ENCODE results near the gene SIK1. TPM values are rescaled to one million over a fixed set of nuclear protein-coding genes. Genes with fewer than 3 reads are reported as not detected.
"Not testable (repeated sequence)": the region's sequence is repeated elsewhere in the genome, so short reads cannot be mapped to it uniquely, and the experiment has no call there.

The SIK1 gene
- total RNA-seq, 3 donors from 2014 or later = 14.0 to 19.6 (median 16.7) TPM

- H3K4me1 Mint-ChIP-seq (ENCODE audit: low read depth); H3K27me3 Mint-ChIP-seq (ENCODE audit: low read depth); H3K36me3 Mint-ChIP-seq (ENCODE audit: insufficient read depth); H3K9me3 Mint-ChIP-seq; H3K4me3 Mint-ChIP-seq; DNase-seq; ATAC-seq: not testable (repeated sequence)
These were observed 7.5 kb downstream of the SIK1 start for GRCh38 chr21:43419475-43419874.

- peak in 1 of 2 donors; percentile 42 for ATAC-seq
- not testable (repeated sequence) for H3K4me3 Mint-ChIP-seq; DNase-seq; H3K27me3 Mint-ChIP-seq (ENCODE audit: low read depth); H3K4me1 Mint-ChIP-seq (ENCODE audit: low read depth); H3K36me3 Mint-ChIP-seq (ENCODE audit: insufficient read depth); H3K9me3 Mint-ChIP-seq
These were observed 12.4 kb downstream of the SIK1 start for GRCh38 chr21:43414576-43414975.

GRCh38 chr21:43412020-43412788 lies 14.7 kb downstream of the SIK1 start:
- not testable (repeated sequence) for H3K9me3 Mint-ChIP-seq; DNase-seq; H3K27me3 Mint-ChIP-seq (ENCODE audit: low read depth); H3K36me3 Mint-ChIP-seq (ENCODE audit: insufficient read depth); ATAC-seq; H3K4me1 Mint-ChIP-seq (ENCODE audit: low read depth); H3K4me3 Mint-ChIP-seq

GRCh38 chr21:43410456-43411068 lies 16.4 kb downstream of the SIK1 start:
- H3K9me3 Mint-ChIP-seq; H3K4me3 Mint-ChIP-seq; H3K4me1 Mint-ChIP-seq (ENCODE audit: low read depth); H3K27me3 Mint-ChIP-seq (ENCODE audit: low read depth); DNase-seq; H3K36me3 Mint-ChIP-seq (ENCODE audit: insufficient read depth): not testable (repeated sequence)
- peak; percentile 32 to 78 for ATAC-seq

- not testable (repeated sequence) for H3K4me1 Mint-ChIP-seq (ENCODE audit: low read depth); H3K9me3 Mint-ChIP-seq; H3K36me3 Mint-ChIP-seq (ENCODE audit: insufficient read depth); ATAC-seq; DNase-seq; H3K4me3 Mint-ChIP-seq; H3K27me3 Mint-ChIP-seq (ENCODE audit: low read depth)
These were observed 19.8 kb downstream of the SIK1 start for GRCh38 chr21:43407139-43407538.

GRCh38 chr21:43404450-43404849 lies 22.5 kb downstream of the SIK1 start:
- DNase-seq; ATAC-seq; H3K4me1 Mint-ChIP-seq (ENCODE audit: low read depth); H3K9me3 Mint-ChIP-seq; H3K36me3 Mint-ChIP-seq (ENCODE audit: insufficient read depth); H3K27me3 Mint-ChIP-seq (ENCODE audit: low read depth); H3K4me3 Mint-ChIP-seq: not testable (repeated sequence)

- H3K36me3 Mint-ChIP-seq (ENCODE audit: insufficient read depth); H3K9me3 Mint-ChIP-seq; ATAC-seq; DNase-seq; H3K27me3 Mint-ChIP-seq (ENCODE audit: low read depth); H3K4me1 Mint-ChIP-seq (ENCODE audit: low read depth); H3K4me3 Mint-ChIP-seq: not testable (repeated sequence)
These were observed 23.1 kb downstream of the SIK1 start for GRCh38 chr21:43403651-43404430.

GRCh38 chr21:43401125-43401524 lies 25.8 kb downstream of the SIK1 start:
- H3K4me1 Mint-ChIP-seq (ENCODE audit: low read depth); H3K4me3 Mint-ChIP-seq; H3K36me3 Mint-ChIP-seq (ENCODE audit: insufficient read depth); H3K27me3 Mint-ChIP-seq (ENCODE audit: low read depth); DNase-seq; ATAC-seq; H3K9me3 Mint-ChIP-seq: not testable (repeated sequence)

GRCh38 chr21:43399595-43400015 lies 27.3 kb downstream of the SIK1 start:
- H3K27me3 Mint-ChIP-seq (ENCODE audit: low read depth); H3K4me3 Mint-ChIP-seq; DNase-seq; H3K36me3 Mint-ChIP-seq (ENCODE audit: insufficient read depth); H3K9me3 Mint-ChIP-seq; H3K4me1 Mint-ChIP-seq (ENCODE audit: low read depth): not testable (repeated sequence)
- peak; percentile 56 to 67 for ATAC-seq

- not testable (repeated sequence) for H3K4me3 Mint-ChIP-seq; H3K36me3 Mint-ChIP-seq (ENCODE audit: insufficient read depth); H3K9me3 Mint-ChIP-seq; H3K27me3 Mint-ChIP-seq (ENCODE audit: low read depth); H3K4me1 Mint-ChIP-seq (ENCODE audit: low read depth); DNase-seq
- peak; percentile 66 to 69 for ATAC-seq
These were observed 27.8 kb downstream of the SIK1 start for GRCh38 chr21:43399136-43399535.

- not testable (repeated sequence) for H3K9me3 Mint-ChIP-seq; H3K27me3 Mint-ChIP-seq (ENCODE audit: low read depth); H3K4me1 Mint-ChIP-seq (ENCODE audit: low read depth); DNase-seq; ATAC-seq; H3K36me3 Mint-ChIP-seq (ENCODE audit: insufficient read depth); H3K4me3 Mint-ChIP-seq
These were observed 28.4 kb downstream of the SIK1 start for GRCh38 chr21:43398533-43398932.

GRCh38 chr21:43398000-43398399 lies 28.9 kb downstream of the SIK1 start:
- not testable (repeated sequence) for H3K27me3 Mint-ChIP-seq (ENCODE audit: low read depth); ATAC-seq; H3K9me3 Mint-ChIP-seq; H3K4me1 Mint-ChIP-seq (ENCODE audit: low read depth); DNase-seq; H3K4me3 Mint-ChIP-seq; H3K36me3 Mint-ChIP-seq (ENCODE audit: insufficient read depth)

- not testable (repeated sequence) for H3K4me3 Mint-ChIP-seq; H3K9me3 Mint-ChIP-seq; DNase-seq; H3K27me3 Mint-ChIP-seq (ENCODE audit: low read depth); H3K4me1 Mint-ChIP-seq (ENCODE audit: low read depth); H3K36me3 Mint-ChIP-seq (ENCODE audit: insufficient read depth); ATAC-seq
These were observed 29.5 kb downstream of the SIK1 start for GRCh38 chr21:43397439-43397808.

GRCh38 chr21:43396788-43397438 lies 30.0 kb downstream of the SIK1 start:
- H3K27me3 Mint-ChIP-seq (ENCODE audit: low read depth); H3K4me3 Mint-ChIP-seq; H3K9me3 Mint-ChIP-seq; DNase-seq; ATAC-seq; H3K36me3 Mint-ChIP-seq (ENCODE audit: insufficient read depth); H3K4me1 Mint-ChIP-seq (ENCODE audit: low read depth): not testable (repeated sequence)
